Putamen (tissue), 1 donor: ENCODE results near the gene FALEC.

ENCODE experiments used
- DNase-seq: peaks from one replicate; pipeline ENCODE4 v3.0.0-alpha.2; 2016; ENCODE audit warnings: low spot score

The FALEC gene

DNA sequence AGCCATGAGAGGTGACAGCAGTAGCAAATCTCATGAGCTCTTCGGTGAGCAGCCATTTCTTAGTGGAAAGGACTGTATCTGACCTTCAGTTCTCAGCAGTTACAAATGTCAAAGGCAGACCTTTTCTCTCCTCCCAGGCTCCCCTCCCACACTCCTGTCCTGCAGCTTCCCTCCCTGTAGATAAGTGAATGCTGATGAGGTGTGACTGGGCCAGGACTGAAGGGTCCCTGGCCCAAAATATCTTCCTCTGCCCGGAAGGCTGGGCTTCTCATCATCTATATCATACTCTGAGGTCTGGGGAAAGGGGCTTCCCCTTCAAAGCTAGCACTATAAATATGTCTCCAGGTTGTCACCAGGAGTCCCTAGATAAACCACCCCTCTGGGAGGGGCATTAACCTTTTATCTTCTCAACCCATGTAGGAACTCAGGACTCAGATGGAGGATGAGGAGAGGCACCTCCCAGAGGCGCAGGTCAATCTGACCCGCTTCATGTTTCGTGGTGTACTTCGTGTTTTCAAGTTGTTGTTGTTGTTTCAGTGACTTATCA lies 30.0 kb downstream of the FALEC start:
- no peak for DNase-seq

DNA sequence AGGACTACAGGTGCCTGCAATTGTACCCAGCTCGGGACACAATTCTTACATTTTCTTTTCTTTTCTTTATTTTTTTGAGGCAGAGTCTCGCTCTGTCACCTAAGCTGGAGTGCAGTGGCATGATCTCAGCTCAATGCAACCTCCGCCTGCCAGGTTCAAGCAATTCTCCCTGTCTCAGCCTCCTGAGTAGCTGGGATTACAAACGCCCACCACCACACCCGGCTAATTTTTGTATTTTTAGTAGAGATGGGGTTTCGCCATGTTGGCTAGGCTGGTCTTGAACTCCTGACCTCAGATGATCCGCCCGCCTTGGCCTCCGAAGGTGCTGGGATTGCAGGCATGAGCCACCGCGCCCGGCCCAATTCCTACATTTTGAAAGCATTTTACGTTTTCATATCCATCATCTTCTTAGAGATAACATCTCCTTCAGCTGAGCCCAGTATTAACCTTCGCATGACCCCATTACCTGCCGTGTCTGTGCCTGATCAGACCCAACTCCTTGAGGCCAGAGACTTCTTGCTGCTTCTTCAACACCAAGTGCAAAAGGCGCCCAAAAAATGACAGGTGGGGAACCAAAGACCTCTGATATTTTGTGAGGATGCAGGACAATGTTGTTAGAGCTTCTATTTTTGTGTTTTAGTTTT lies 30.9 kb downstream of the FALEC start:
- no peak for DNase-seq

DNA sequence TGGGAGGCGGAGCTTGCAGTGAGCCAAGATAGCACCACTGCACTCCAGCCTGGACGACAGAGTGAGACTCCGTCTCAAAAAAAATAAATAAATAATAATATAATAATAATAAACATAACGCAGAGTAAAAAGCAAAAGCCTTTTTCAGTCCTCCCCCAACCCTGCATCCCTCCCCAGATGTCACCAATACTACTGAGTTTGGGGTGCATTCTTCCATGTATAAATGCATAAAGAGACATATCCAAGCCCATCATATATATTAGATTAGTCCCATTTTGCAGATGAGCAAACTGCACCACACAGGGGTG lies 32.7 kb downstream of the FALEC start:
- no peak for DNase-seq

DNA sequence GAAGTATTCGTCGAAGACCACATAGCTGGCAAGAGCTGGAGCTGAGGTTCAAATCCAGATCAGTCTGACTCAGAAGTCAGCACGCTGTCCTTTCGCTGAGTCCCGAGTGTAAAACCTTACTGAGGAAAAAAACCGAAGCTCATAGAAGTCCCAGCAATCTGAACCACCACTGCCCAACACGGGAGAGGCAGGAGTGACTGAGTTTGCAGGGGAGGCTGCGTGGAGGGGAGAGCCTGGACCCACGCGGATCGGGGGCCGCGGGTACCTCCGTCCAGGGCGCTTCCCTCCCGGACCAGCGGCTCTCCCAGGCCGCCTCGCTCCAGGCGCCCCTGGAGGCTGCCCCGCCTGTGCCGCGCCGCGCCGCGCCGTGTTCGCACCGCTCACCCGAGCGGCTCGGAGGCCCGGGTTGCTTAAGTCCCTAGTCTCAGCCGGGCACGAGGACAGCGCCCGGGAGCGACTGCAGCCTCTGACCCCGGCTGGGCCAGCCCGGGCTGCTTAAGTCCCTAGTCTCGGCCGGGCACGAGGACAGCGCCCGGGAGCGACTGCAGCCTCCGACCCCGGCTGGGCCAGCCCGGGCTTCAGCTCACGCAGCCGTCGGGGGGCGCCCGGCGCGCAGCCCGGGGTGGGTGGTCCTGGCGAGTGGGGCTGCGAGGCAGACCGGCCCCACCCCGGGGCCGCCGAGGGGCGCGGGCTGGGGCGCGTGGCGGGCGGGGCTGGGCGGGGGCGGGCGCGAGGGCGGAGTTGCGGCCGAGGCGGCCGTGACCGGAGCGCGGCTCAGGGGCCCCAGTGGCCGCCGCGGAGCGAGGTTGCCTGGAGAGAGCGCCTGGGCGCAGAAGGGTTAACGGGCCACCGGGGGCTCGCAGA lies 33.3 kb downstream of the FALEC start, which contains the start of gene ADAMTSL4:
TSS of gene ADAMTSL4 (plus strand) at position 777 of the 864 bp plus-strand sequence. CDS start 2,881 bp downstream, outside the sequence.
- DNase-seq = no peak

DNA sequence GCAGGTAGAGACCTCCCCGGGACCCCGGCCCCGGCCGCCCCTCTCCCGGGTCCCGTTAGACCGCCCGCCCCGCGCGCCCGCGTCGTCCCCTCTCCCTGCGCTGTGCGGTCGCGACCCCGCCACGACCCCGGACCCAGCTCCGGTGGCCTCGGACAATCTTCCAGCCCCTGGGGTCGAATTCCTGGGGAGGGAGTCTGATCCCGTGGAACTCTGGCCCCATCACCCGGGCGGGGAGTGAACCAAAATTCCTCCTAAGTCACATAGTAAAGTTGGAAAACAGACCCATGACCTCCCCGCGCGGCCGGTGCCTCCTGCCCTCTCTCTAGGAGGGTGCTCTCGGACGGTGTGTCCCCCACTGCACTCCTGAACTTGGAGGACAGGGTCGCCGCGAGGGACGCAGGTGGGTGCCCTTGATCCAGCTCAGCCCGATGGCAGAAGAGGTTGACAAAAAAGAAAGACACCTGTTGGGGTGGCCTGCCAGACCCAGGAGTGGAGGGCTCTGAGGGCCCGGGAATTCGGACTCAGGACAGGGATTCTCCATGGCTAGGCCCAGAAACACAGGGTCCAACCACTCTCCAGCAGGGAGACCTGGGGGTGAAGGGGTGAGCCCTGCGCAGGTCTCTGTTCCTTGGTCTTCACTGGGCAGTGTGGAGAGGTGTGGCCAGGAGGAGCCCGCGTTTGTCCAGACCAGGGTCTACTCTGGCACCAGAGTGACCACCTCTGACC lies 34.1 kb downstream of the FALEC start:
- no peak for DNase-seq

DNA sequence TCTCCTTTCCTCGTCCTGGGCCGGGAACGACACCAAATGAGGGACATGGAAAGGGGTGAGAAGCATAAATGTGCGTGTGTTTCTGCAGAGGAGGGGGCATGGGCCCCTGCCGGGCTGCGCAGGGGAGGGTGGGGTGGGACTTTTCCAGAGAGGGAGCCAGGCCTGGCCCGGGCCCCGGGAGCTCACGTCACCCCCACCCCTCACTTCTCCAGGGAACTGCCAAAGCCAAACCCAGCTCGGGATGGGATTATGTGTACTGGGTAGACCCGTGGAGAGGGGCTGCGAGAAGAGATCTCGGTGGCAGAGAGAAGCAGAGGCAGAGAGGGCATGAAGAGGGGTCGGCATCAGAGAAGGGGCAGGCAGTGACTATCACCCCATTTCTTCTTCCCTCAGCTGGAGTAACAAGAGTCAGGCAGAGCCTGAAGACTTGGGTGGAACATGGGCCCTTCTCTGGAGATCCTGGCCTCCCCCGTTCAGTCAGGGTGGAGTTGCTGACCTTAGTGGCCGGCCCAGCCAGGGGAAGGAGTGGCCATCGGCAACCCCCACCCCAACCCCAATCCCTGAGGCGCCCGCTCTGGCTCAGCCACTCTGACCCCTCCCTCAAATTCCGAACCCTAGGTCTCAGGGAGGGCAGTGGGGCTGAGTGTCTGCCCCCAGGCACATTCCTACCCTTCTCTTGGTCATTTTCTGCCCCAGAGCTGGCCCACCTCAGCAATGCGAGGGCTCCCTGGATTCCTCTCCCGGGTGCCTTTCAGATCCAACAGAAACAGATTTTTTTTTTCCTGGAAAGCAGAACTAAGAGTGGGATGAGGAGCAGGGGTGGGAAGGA lies 34.9 kb downstream of the FALEC start:
- no peak for DNase-seq

DNA sequence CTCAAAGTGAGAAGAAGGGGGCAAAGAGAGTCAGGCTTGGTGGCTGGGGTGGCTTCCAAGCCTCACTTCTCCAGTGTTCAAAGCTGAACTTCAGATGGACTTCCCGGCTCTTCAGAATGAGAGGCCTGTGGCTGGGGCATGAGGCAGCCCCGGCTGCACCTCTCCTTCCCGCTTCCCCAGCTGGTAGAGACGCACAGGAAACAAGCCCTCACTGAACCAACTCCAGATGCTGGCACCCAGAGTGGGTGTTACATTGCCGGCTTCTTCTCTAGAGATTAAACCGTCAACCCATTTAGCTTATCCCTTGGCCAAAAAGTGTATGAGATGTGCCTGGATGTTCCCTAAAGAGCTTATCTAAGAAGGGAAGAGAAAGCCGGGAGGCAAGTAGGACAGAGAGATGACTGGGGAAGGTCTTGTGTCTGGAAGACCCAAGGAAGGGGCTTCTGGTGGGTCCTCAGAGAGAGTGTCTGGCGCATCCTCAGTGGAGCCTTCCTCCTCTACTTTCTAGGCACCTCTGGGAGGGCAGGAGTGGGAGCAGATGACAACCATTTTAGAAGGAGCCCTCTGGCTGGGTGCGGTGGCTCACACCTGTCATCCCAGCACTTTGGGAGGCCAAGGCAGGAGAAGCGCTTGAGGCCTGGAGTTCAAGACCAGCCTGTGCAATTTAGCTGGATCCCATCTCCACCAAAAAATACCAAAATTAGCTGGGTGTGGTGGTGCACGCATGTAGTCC lies 35.7 kb downstream of the FALEC start:
- DNase-seq = no peak

DNA sequence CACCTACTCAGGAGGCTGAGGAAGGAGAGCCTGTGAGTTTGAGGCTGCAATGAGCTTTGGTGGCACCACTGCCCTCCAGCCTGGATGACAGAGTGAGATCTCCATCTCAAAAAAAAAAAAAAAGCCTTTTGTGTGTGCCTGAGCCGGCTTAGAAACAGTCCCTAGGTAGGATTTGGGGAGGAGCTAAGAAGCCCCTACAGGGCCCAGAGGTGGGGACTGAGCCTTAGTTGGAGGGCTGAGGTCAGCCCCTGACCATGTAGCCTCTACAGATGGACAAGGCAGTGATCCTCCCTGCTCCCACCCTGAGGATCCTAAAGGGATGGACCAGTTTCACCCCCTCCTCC lies 36.2 kb downstream of the FALEC start:
- no peak for DNase-seq

DNA sequence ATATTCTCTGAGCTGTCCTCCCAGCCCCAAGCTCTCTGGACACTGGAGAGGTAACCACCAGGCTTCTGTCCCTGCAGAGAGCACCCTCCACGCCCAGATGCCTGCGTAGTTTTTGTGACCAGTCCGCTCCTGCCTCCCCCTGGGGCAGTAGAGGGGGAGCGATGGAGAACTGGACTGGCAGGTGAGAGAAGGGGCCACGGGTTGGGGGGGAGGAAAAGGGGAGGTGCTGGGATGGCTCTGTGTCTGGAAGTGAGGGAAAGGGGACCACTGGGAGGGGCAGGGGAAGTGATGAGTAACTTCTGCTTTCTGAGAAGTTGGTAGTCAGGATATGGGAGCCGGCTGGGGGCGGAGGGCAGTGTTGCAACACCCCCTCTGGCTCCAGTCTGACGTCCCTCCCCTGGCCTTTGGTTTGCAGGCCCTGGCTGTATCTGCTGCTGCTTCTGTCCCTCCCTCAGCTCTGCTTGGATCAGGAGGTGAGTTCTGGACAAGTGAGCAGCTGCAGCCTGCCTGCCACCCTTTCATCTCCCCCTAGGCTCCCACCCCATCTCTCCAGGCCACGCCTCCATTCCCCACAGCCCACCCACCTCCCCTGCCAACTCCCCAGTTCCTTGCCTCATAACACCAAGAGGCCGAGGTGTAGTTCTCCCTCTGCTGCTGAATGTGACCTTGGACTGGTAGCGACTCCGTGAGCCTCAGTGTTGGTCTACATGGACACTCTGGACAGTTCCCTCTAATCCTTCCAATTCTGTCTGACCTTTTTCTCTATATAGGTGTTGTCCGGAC lies 36.8 kb downstream of the FALEC start:
- no peak for DNase-seq

DNA sequence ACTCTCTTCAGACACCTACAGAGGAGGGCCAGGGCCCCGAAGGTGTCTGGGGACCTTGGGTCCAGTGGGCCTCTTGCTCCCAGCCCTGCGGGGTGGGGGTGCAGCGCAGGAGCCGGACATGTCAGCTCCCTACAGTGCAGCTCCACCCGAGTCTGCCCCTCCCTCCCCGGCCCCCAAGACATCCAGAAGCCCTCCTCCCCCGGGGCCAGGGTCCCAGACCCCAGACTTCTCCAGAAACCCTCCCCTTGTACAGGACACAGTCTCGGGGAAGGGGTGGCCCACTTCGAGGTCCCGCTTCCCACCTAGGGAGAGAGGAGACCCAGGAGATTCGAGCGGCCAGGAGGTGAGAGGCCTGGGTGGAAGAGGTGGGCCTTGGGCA lies 37.3 kb downstream of the FALEC start:
- no peak for DNase-seq

DNA sequence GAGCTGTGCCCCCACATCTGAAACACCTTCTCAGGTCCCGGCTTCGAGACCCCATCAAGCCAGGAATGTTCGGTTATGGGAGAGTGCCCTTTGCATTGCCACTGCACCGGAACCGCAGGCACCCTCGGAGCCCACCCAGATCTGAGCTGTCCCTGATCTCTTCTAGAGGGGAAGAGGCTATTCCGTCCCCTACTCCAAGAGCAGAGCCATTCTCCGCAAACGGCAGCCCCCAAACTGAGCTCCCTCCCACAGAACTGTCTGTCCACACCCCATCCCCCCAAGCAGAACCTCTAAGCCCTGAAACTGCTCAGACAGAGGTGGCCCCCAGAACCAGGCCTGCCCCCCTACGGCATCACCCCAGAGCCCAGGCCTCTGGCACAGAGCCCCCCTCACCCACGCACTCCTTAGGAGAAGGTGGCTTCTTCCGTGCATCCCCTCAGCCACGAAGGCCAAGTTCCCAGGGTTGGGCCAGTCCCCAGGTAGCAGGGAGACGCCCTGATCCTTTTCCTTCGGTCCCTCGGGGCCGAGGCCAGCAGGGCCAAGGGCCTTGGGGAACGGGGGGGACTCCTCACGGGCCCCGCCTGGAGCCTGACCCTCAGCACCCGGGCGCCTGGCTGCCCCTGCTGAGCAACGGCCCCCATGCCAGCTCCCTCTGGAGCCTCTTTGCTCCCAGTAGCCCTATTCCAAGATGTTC lies 38.0 kb downstream of the FALEC start:
- DNase-seq = no peak

DNA sequence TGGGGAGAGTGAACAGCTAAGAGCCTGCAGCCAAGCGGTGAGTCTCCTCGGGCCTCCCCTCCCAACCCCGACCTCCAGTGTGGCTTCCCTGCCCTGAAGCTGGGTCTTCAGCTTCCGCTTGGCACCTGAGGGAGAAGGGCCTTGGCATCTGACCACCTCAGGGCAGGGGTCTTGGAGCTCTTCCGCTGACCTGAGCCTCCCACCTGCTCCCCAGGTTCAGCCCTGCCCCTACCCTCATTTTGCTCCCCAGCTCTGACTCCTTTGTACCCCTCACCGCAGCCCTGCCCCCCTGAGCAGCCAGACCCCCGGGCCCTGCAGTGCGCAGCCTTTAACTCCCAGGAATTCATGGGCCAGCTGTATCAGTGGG lies 38.5 kb downstream of the FALEC start:
- no peak for DNase-seq

DNA sequence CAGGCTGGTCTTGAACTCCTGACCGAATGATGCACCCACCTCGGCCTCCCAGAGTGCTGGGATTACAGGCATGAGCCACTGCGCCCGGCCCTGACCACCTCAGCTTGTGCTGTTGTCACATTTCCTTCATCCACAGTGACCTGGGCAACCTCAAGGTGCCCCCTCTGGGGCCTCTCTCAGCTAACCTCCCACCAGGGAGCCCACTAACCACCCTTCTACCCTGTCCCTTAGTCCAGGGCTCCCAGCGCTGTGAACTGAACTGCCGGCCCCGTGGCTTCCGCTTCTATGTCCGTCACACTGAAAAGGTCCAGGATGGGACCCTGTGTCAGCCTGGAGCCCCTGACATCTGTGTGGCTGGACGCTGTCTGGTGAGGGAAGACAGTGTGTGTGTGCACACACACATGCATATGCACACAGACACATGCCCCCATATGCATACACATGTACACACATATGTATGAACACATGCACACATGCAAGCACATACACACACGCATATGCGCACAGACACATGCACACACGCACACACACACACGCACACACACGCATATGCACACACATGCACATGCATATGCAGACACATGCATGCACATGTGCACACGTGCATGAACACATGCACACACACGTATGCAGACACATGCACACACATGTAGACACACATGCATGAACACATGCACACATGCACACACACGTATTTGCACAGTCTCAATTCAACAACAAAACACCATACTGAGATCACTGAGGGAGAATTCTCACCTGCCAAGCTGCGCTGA lies 39.8 kb downstream of the FALEC start:
- no peak for DNase-seq

DNA sequence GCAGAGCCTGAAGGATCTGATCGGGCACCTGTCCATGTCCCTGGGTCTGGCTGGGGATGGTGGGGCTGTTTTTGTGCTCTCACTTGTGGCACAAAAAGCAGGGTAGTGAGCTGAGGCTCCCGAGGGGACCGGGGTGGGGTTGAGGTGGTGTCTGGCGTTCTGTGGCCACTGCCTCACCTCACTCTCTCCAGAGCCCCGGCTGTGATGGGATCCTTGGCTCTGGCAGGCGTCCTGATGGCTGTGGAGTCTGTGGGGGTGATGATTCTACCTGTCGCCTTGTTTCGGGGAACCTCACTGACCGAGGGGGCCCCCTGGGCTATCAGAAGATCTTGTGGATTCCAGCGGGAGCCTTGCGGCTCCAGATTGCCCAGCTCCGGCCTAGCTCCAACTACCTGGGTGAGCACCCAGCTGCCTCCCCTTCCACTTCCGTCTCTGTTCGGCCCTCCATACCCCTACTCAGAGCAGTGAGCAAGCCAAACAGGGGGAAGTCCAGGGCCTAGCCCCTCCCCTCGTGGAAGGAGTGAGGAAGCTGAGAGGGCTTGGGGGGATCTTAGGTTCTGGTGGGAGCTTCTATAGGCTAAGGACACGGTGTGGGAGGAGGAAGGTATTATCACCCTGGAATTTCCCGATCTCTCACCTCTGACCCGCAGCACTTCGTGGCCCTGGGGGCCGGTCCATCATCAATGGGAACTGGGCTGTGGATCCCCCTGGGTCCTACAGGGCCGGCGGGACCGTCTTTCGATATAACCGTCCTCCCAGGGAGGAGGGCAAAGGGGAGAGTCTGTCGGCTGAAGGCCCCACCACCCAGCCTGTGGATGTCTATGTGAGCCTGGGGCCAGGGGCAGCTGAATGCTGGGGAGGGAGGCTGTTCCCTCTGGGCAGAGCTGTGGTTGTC lies 40.7 kb downstream of the FALEC start:
- DNase-seq = no peak

DNA sequence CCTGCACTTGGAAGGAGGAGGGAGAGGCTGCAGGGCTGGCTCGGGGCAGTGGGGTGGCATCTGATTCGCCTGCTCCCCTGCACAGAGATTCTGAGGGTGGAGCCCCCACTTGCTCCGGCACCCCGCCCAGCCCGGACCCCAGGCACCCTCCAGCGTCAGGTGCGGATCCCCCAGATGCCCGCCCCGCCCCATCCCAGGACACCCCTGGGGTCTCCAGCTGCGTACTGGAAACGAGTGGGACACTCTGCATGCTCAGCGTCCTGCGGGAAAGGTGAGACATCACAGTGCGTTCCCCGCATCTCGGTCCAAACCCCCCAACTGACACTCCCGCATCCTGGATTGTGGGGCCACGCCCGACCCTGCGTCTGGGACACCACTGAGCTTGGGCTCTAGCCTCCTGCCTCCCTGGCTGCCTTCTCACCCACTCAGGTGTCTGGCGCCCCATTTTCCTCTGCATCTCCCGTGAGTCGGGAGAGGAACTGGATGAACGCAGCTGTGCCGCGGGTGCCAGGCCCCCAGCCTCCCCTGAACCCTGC lies 41.6 kb downstream of the FALEC start:
- no peak for DNase-seq

DNA sequence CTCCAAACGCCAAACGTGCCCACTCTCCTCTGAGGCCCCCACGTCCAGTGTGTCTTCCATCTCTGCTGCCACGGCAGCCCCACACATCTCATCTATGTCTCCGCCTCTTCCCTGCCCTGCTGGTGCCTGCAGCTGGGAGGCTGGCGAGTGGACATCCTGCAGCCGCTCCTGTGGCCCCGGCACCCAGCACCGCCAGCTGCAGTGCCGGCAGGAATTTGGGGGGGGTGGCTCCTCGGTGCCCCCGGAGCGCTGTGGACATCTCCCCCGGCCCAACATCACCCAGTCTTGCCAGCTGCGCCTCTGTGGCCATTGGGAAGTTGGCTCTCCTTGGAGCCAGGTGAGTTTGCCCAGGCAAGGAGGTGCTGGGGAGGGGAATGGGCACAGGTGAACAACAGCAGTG lies 42.3 kb downstream of the FALEC start:
- DNase-seq = no peak

DNA sequence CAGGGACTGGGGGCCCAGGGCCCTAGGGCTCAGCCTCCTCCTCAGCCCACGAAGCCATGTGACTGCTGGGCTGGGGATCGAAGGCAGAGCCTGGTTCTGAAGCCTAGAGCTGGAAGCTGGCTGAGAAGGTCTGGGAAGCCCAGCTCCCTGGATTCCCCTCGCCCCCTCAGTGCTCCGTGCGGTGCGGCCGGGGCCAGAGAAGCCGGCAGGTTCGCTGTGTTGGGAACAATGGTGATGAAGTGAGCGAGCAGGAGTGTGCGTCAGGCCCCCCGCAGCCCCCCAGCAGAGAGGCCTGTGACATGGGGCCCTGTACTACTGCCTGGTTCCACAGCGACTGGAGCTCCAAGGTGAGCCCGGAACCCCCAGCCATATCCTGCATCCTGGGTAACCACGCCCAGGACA lies 42.8 kb downstream of the FALEC start:
- DNase-seq = no peak
